ENCODE results near the gene PPP2R1B.
"Not testable (repeated sequence)": the region's sequence is repeated elsewhere in the genome, so short reads cannot be mapped to it uniquely, and the experiment has no call there.

PPP2R1B gene

DNA sequence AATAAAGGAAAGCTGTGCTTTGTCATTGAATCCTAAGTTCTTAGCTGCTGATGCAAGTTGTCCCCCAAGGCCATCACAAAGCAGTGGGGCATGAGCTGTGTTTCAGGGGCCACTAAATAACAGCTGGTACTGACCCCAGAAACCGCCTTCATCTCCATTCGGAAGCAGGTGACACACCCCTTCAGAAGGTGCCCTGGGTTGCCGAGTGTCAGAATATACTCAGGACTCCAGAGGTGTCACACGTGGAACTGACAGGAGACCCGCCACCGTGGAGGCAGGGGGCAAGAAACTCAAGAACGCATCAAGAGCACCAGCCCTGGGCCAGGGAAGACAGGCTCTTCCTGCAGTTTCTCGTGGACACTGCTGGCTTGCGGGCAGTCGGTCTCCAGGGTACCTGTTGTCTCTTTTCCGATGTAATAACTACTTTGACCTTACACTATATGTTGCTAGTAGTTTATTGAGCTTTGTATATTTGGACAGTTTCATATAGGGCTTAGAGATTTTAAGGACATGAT, 41.5 kb downstream of the PPP2R1B start:
- 91% methylated on average over 11 of the region's 11 CpGs for WGBS
- Histone ChIP-seq H3K4me3 (ENCODE audit: low read length) (no peak overlapping the region), H3K9me3 (ENCODE audit: insufficient read depth, low read depth, low read length) (no peaks in the 10 kb centered on the region), H3K27me3 (ENCODE audit: insufficient read depth, low read length) (no peaks in the 10 kb centered on the region), H3K27ac (ENCODE audit: low read depth, low read length) (no peak overlapping the region), H3K4me1 (ENCODE audit: insufficient read depth, low read length) (peaks cover 4% of the 10 kb centered on the region; the same call in 1 of the 2 replicates), H3K9ac (ENCODE audit: low read depth, low read length) (no peak overlapping the region), H3K36me3 (ENCODE audit: insufficient read depth, low read length) (peaks cover 58% of the 10 kb centered on the region)

DNA sequence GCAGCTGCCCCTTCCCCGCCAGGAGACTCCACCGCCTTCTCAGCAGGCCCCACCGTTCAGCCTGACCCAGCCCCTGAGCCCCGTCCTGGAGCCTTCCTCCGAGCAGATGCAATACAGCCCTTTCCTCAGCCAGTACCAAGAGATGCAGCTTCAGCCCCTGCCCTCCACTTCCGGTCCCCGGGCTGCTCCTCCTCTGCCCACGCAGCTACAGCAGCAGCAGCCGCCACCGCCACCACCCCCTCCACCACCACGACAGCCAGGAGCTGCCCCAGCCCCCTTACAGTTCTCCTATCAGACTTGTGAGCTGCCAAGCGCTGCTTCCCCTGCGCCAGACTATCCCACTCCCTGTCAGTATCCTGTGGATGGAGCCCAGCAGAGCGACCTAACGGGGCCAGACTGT, 42.6 kb downstream of the PPP2R1B start:
- Histone ChIP-seq H3K36me3 (ENCODE audit: insufficient read depth, low read length) (peaks cover 60% of the 10 kb centered on the region), H3K4me1 (ENCODE audit: insufficient read depth, low read length) (peaks cover 9% of the 10 kb centered on the region), H3K9me3 (ENCODE audit: insufficient read depth, low read depth, low read length) (no peaks in the 10 kb centered on the region), H3K27me3 (ENCODE audit: insufficient read depth, low read length) (no peaks in the 10 kb centered on the region), H3K4me3 (ENCODE audit: low read length) (no peak overlapping the region), H3K9ac (ENCODE audit: low read depth, low read length) (no peak overlapping the region), H3K27ac (ENCODE audit: low read depth, low read length) (no peak overlapping the region)
- WGBS = 71% methylated on average over 15 of the region's 15 CpGs

DNA sequence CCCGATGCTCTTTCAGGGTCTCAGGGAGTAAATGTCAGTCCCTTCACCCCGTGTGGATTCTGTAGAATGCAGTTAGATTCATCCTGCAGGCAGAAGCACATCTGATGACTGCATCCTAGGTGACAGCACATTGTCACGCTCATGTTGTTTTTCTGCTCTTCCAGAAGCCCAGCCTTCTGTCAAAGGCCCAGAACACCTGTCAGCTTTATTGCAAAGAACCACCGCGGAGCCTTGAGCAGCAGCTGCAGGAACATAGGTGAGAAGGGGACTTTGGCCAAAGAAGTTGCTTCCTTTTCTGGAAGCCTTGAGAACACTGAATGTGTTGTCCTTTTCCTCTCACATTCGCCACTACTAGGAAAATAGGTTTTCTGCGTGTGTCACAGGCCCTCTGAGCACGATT, 43.7 kb downstream of the PPP2R1B start:
- 94% methylated on average over 8 of the region's 8 CpGs for WGBS
- peaks cover 60% of the 10 kb centered on the region for H3K36me3 ChIP-seq (ENCODE audit: insufficient read depth, low read length)

DNA sequence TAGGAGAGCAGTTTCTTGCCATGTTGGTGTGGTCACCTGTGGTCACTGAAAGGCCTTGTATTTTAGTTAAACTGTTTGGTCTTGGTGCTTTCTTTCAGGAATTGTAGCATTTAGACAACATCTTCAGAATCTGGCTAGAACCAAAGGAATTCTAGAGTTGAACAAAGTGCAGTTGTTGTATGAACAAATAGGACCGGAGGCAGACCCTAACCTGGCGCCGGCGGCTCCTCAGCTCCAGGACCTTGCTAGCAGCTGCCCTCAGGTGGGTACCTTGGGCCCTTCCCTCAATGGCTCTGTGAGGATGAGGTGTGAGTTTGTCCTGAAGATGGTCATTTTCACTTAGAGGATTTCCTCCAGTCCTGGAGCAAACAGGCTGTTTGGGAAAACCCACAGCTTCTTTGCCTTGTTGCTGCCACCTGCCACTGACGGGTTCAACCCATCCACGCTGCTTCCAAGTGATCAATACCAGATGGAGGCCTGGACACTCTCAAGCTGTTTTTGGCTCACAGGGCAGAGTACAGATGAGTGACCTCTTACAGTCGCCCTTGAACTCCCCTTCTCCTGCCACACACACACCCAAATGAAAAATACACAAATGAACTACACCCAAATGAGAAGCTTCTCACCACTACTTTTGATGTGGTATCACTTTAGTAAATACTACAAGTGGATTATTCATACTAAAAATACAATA, 45.2 kb downstream of the PPP2R1B start:
- 94% methylated on average over 7 of the region's 7 CpGs for WGBS
- no peak overlapping the region for H3K4me3 ChIP-seq (ENCODE audit: low read length)
- H3K36me3 ChIP-seq (ENCODE audit: insufficient read depth, low read length) = peaks cover 60% of the 10 kb centered on the region
- H3K27me3 ChIP-seq (ENCODE audit: insufficient read depth, low read length) = no peaks in the 10 kb centered on the region
- H3K4me1 ChIP-seq (ENCODE audit: insufficient read depth, low read length) = peaks cover 14% of the 10 kb centered on the region
- no peak overlapping the region for H3K9ac ChIP-seq (ENCODE audit: low read depth, low read length)
- H3K27ac ChIP-seq (ENCODE audit: low read depth, low read length) = no peak overlapping the region
- no peaks in the 10 kb centered on the region for H3K9me3 ChIP-seq (ENCODE audit: insufficient read depth, low read depth, low read length)

More for the DNA sequence above, 43.7 kb downstream of the PPP2R1B start:
- Histone ChIP-seq H3K27me3 (ENCODE audit: insufficient read depth, low read length) (no peaks in the 10 kb centered on the region), H3K4me1 (ENCODE audit: insufficient read depth, low read length) (peaks cover 14% of the 10 kb centered on the region), H3K9ac (ENCODE audit: low read depth, low read length) (no peak overlapping the region), H3K9me3 (ENCODE audit: insufficient read depth, low read depth, low read length) (no peaks in the 10 kb centered on the region), H3K27ac (ENCODE audit: low read depth, low read length) (no peak overlapping the region), H3K4me3 (ENCODE audit: low read length) (no peak overlapping the region)

DNA sequence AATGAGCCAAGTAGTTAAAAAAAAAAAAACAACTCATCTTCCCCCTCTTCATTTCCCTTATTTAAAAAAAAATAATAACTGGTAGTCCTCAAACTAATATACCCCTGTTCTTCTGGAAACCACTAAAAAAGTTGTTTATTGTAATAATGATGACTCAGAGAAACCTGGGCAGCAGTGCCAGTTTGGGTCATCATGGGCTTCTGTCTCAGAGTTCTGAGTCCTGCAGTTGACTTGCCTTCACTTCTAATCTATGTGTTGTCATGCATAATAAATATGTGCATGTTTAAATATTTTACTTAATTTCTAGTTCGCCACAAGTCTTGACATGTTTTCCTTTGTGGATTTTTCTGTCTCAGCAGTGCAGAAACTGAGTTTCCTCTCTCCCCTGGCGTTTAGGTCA, 46.8 kb downstream of the PPP2R1B start:
- Histone ChIP-seq H3K9me3 (ENCODE audit: insufficient read depth, low read depth, low read length) (no peaks in the 10 kb centered on the region), H3K36me3 (ENCODE audit: insufficient read depth, low read length) (peaks cover 47% of the 10 kb centered on the region), H3K27ac (ENCODE audit: low read depth, low read length) (no peak overlapping the region), H3K27me3 (ENCODE audit: insufficient read depth, low read length) (no peaks in the 10 kb centered on the region), H3K4me3 (ENCODE audit: low read length) (no peak overlapping the region), H3K9ac (ENCODE audit: low read depth, low read length) (no peak overlapping the region), H3K4me1 (ENCODE audit: insufficient read depth, low read length) (peaks cover 14% of the 10 kb centered on the region)
- 93% methylated on average over 2 of the region's 2 CpGs for WGBS

- H3K27me3 ChIP-seq (ENCODE audit: insufficient read depth, low read length) = no peaks in the 10 kb centered on the region
- peaks cover 14% of the 10 kb centered on the region for H3K4me1 ChIP-seq (ENCODE audit: insufficient read depth, low read length)
- no peak overlapping the region for H3K4me3 ChIP-seq (ENCODE audit: low read length)
- WGBS = 93% methylated on average over 5 of the region's 5 CpGs
- no peaks in the 10 kb centered on the region for H3K9me3 ChIP-seq (ENCODE audit: insufficient read depth, low read depth, low read length)
- H3K27ac ChIP-seq (ENCODE audit: low read depth, low read length) = no peak overlapping the region
- peaks cover 42% of the 10 kb centered on the region for H3K36me3 ChIP-seq (ENCODE audit: insufficient read depth, low read length)
- no peak overlapping the region for H3K9ac ChIP-seq (ENCODE audit: low read depth, low read length)
Observed at GRCh38 chr11:111718859-111719258, 47.3 kb downstream of the PPP2R1B start.

GRCh38 chr11:111718436-111718835, 47.8 kb downstream of the PPP2R1B start:
- no peak overlapping the region for H3K9ac ChIP-seq (ENCODE audit: low read depth, low read length)
- no peaks in the 10 kb centered on the region for H3K27me3 ChIP-seq (ENCODE audit: insufficient read depth, low read length)
- WGBS = 86% methylated on average over 5 of the region's 6 CpGs
- H3K4me3 ChIP-seq (ENCODE audit: low read length) = no peak overlapping the region
- no peaks in the 10 kb centered on the region for H3K9me3 ChIP-seq (ENCODE audit: insufficient read depth, low read depth, low read length)
- no peak overlapping the region for H3K27ac ChIP-seq (ENCODE audit: low read depth, low read length)
- H3K36me3 ChIP-seq (ENCODE audit: insufficient read depth, low read length) = peaks cover 40% of the 10 kb centered on the region
- peaks cover 14% of the 10 kb centered on the region for H3K4me1 ChIP-seq (ENCODE audit: insufficient read depth, low read length)

DNA sequence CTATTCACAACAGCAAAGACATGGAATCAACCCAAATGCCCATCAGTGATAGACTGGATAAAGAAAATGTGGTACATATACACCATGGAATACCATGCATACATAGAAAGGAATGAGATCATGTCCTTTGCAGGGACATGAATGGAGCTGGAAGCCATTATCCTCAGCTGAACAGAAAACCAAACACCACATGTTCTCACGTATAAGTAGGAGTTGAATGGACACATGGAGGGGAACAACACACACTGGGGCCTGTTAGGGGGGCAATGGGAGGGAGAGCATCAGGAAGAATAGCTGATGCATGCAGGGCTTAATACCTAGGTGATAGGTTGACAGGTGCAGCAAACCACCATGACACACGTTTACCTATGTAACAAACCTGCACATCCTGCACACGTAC, 48.5 kb downstream of the PPP2R1B start:
- H3K9me3 ChIP-seq (ENCODE audit: insufficient read depth, low read depth, low read length); H3K27ac ChIP-seq (ENCODE audit: low read depth, low read length); H3K4me3 ChIP-seq (ENCODE audit: low read length); H3K9ac ChIP-seq (ENCODE audit: low read depth, low read length); H3K27me3 ChIP-seq (ENCODE audit: insufficient read depth, low read length); H3K4me1 ChIP-seq (ENCODE audit: insufficient read depth, low read length): not testable (repeated sequence)
- 98% methylated on average over 2 of the region's 3 CpGs for WGBS
- peaks cover 38% of the 10 kb centered on the region for H3K36me3 ChIP-seq (ENCODE audit: insufficient read depth, low read length)

GRCh38 chr11:111715142-111715816, 50.9 kb downstream of the PPP2R1B start:
- Histone ChIP-seq H3K27ac (ENCODE audit: low read depth, low read length) (no peak overlapping the region), H3K36me3 (ENCODE audit: insufficient read depth, low read length) (peaks cover 25% of the 10 kb centered on the region), H3K9ac (ENCODE audit: low read depth, low read length) (no peak overlapping the region), H3K4me3 (ENCODE audit: low read length) (no peak overlapping the region), H3K9me3 (ENCODE audit: insufficient read depth, low read depth, low read length) (no peaks in the 10 kb centered on the region), H3K27me3 (ENCODE audit: insufficient read depth, low read length) (no peaks in the 10 kb centered on the region), H3K4me1 (ENCODE audit: insufficient read depth, low read length) (peaks cover 10% of the 10 kb centered on the region; the same call in 1 of the 2 replicates)
- 93% methylated on average over 4 of the region's 5 CpGs for WGBS

DNA sequence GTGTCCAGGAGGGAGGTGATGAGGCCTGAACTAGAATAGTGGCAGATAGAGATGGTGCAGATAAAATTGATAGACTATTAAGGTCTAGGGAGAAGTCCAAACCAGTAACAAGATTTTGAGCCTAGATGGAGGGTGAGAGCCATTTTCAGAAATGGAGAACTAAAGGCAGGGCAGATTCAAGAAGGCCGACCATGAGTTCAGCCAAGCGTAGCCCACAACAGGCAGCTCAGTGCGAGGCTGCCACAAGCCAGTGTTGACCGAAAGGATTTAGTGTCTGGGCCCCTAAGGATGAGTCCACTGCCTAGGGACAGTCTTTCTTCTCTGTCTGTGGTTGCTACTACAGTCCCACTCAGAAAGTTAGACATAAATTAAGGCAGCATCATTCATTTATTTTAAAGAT, 51.7 kb downstream of the PPP2R1B start:
- no peaks in the 10 kb centered on the region for H3K9me3 ChIP-seq (ENCODE audit: insufficient read depth, low read depth, low read length)
- H3K36me3 ChIP-seq (ENCODE audit: insufficient read depth, low read length) = peaks cover 17% of the 10 kb centered on the region
- 93% methylated on average over 4 of the region's 4 CpGs for WGBS
- no peak overlapping the region for H3K4me3 ChIP-seq (ENCODE audit: low read length)
- peaks cover 10% of the 10 kb centered on the region; the same call in 1 of the 2 replicates for H3K4me1 ChIP-seq (ENCODE audit: insufficient read depth, low read length)
- no peak overlapping the region for H3K27ac ChIP-seq (ENCODE audit: low read depth, low read length)
- H3K9ac ChIP-seq (ENCODE audit: low read depth, low read length) = no peak overlapping the region
- no peaks in the 10 kb centered on the region for H3K27me3 ChIP-seq (ENCODE audit: insufficient read depth, low read length)

- Histone ChIP-seq H3K36me3 (ENCODE audit: insufficient read depth, low read length) (peaks cover 36% of the 10 kb centered on the region), H3K27me3 (ENCODE audit: insufficient read depth, low read length) (no peaks in the 10 kb centered on the region), H3K4me1 (ENCODE audit: insufficient read depth, low read length) (no peaks in the 10 kb centered on the region), H3K27ac (ENCODE audit: low read depth, low read length) (no peak overlapping the region), H3K9ac (ENCODE audit: low read depth, low read length) (no peak overlapping the region), H3K4me3 (ENCODE audit: low read length) (no peak overlapping the region), H3K9me3 (ENCODE audit: insufficient read depth, low read depth, low read length) (no peaks in the 10 kb centered on the region)
- WGBS = 98% methylated on average over 5 of the region's 5 CpGs
Observed at GRCh38 chr11:111707691-111708067, 58.5 kb downstream of the PPP2R1B start.

Measured in HUES64 (cell line).